ENCODE data around the gene SVIL.
"Not testable (repeated sequence)": the region's sequence is repeated elsewhere in the genome, so short reads cannot be mapped to it uniquely, and the experiment has no call there.

SVIL gene

GRCh38 chr10:29622382-29622922 is 12.3 kb downstream of the SVIL start:
- DNase-seq (ENCODE audit: low read depth, low spot score) = no peak

- peak; percentile 95 for DNase-seq (ENCODE audit: low read depth, low spot score)
These were observed 13.6 kb downstream of the SVIL start for GRCh38 chr10:29621161-29621560.

GRCh38 chr10:29620112-29620690 is 14.6 kb downstream of the SVIL start:
- DNase-seq (ENCODE audit: low read depth, low spot score) = no peak

GRCh38 chr10:29619241-29619669 is 15.5 kb downstream of the SVIL start:
- DNase-seq (ENCODE audit: low read depth, low spot score) = no peak

- no peak for DNase-seq (ENCODE audit: low read depth, low spot score)
These were observed 16.2 kb downstream of the SVIL start for GRCh38 chr10:29618341-29619171.

- DNase-seq (ENCODE audit: low read depth, low spot score) = no peak
These were observed 16.9 kb downstream of the SVIL start for GRCh38 chr10:29617880-29618340.

GRCh38 chr10:29616542-29616941 is 18.2 kb downstream of the SVIL start:
- DNase-seq (ENCODE audit: low read depth, low spot score) = no peak

GRCh38 chr10:29615195-29615594 is 19.6 kb downstream of the SVIL start:
- no peak for DNase-seq (ENCODE audit: low read depth, low spot score)

GRCh38 chr10:29614289-29614688 is 20.5 kb downstream of the SVIL start:
- not testable (repeated sequence) for DNase-seq (ENCODE audit: low read depth, low spot score)

- DNase-seq (ENCODE audit: low read depth, low spot score) = no peak
These were observed 21.0 kb downstream of the SVIL start for GRCh38 chr10:29613791-29614190.

- DNase-seq (ENCODE audit: low read depth, low spot score) = no peak
These were observed 21.6 kb downstream of the SVIL start for GRCh38 chr10:29613196-29613595.

GRCh38 chr10:29612657-29613056 is 22.1 kb downstream of the SVIL start:
- DNase-seq (ENCODE audit: low read depth, low spot score) = no peak

- DNase-seq (ENCODE audit: low read depth, low spot score) = no peak
These were observed 22.9 kb downstream of the SVIL start for GRCh38 chr10:29611781-29612381.

- no peak for DNase-seq (ENCODE audit: low read depth, low spot score)
These were observed 23.7 kb downstream of the SVIL start for GRCh38 chr10:29610876-29611647.

GRCh38 chr10:29610331-29610730 is 24.4 kb downstream of the SVIL start:
- DNase-seq (ENCODE audit: low read depth, low spot score) = not testable (repeated sequence)

GRCh38 chr10:29609696-29610095 is 25.1 kb downstream of the SVIL start:
- DNase-seq (ENCODE audit: low read depth, low spot score) = no peak

- DNase-seq (ENCODE audit: low read depth, low spot score) = no peak
These were observed 26.1 kb downstream of the SVIL start for GRCh38 chr10:29608476-29609301.

- DNase-seq (ENCODE audit: low read depth, low spot score) = no peak
These were observed 26.7 kb downstream of the SVIL start for GRCh38 chr10:29608062-29608461.

GRCh38 chr10:29607576-29607975 is 27.2 kb downstream of the SVIL start:
- DNase-seq (ENCODE audit: low read depth, low spot score) = no peak

GRCh38 chr10:29606693-29607092 is 28.1 kb downstream of the SVIL start:
- not testable (repeated sequence) for DNase-seq (ENCODE audit: low read depth, low spot score)

Data from smooth muscle cell of the brain vasculature (primary cell).